Upper lobe of left lung (tissue), 6 donors: ENCODE results near the gene R3HDM2. TPM values are rescaled to one million over a fixed set of nuclear protein-coding genes. Genes with fewer than 3 reads are reported as not detected.

Experiments
- ATAC-seq, 2 donors: fragments of 200-7000 bp; cut with Tn5 transposase; one replicate each; pipeline ENCODE4 v1.9.1; 2022; ENCODE audit warnings: mild to moderate bottlenecking in 2 of 2, moderate library complexity in 2 of 2; ENCODE audit not compliant: low FRiP score in 2 of 2
- DNase-seq, 2 donors: peaks; one replicate each; pipeline ENCODE4 v3.0.0-alpha.2; 2019 to 2020
- H3K27ac ChIP-seq, 4 donors: fragments of 200-600 bp; sonication (generic); one replicate each; pipeline ENCODE4 v1.5.1; 2016 to 2019
- H3K27me3 ChIP-seq, 4 donors: fragments of 200-600 bp; sonication (generic); one replicate each; pipeline ENCODE4 v1.5.1; 2017 to 2019
- H3K36me3 ChIP-seq, 4 donors: fragments of 200-600 bp; sonication (generic); one replicate each; pipeline ENCODE4 v1.5.1; 2016 to 2019
- H3K4me1 ChIP-seq, 4 donors: fragments of 200-600 bp; sonication (generic); one replicate each; pipeline ENCODE4 v1.5.1; 2018 to 2019
- H3K4me3 ChIP-seq, 4 donors: fragments of 200-600 bp; sonication (generic); one replicate each; pipeline ENCODE4 v1.5.1; 2017 to 2019; ENCODE audit warnings: mild to moderate bottlenecking in 2 of 4, moderate library complexity in 1 of 4
- H3K9me3 ChIP-seq, 4 donors: fragments of 200-600 bp; sonication (generic); one replicate each; pipeline ENCODE4 v1.5.1; 2018 to 2019
- EP300 ChIP-seq, 4 donors: sonication (generic); formaldehyde crosslinking; IDR thresholded peaks; one replicate each; pipeline ENCODE4 v1.5.1; 2017; ENCODE audit warnings: antibody characterized with exemption in 4 of 4, control low read depth in 2 of 4
- POLR2A ChIP-seq, 4 donors: fragments of 450-650 bp; IDR thresholded peaks; one replicate each; pipeline ENCODE4 v1.5.1; 2016 to 2017; ENCODE audit warnings: antibody characterized with exemption in 4 of 4, mild to moderate bottlenecking in 2 of 4
- POLR2AphosphoS5 ChIP-seq, 2 donors: sonication (generic); formaldehyde crosslinking; IDR thresholded peaks; one replicate each; pipeline ENCODE4 v1.5.1; 2017; ENCODE audit warnings: antibody characterized with exemption in 2 of 2
- WGBS, 2 donors: methylation state at CpG; one replicate each; pipeline ENCODE4 v1.1.5; 2017 to 2018; 5-methylcytosine and 5-hydroxymethylcytosine counted together
- total RNA-seq, 6 donors: library from RNA; depleted of rRNA in 4 of 6; stranded (reverse); fragments of >200 nt in 4 of 6; gene quantifications; one replicate each; pipeline versions ENCODE4 v1.1.0 to v1.2.1, GENCODE V29; 2016 to 2021
- TF ChIP-seq, protein P1 (sequence below), 6 experiments: fragments of 450-650 bp in 4 of 6; fragments of 200-600 bp in 2 of 6; sonication (generic) in 2 of 6; IDR thresholded peaks; one replicate each; pipeline ENCODE4 v1.5.1; 2016 to 2019; ENCODE audit warnings: antibody characterized with exemption in 6 of 6
- donor health status: DM: no; HTN: no; CAD: no; lungs with moderate emphysema.
- donor health status: DM: no; HTN: yes; CAD: no; lungs with severe emphysema.

The R3HDM2 gene
- total RNA-seq, 6 donors from 2014 or later: 39.2 to 94.3 (median 59.2) TPM

GRCh38 chr12:57462912-57463253 is 32.0 kb upstream of the R3HDM2 start:
- WGBS, 2 donors: 26 to 35% methylated on average over 4 to 5 of the region's 5 CpGs
- TF ChIP-seq, protein P1, sequence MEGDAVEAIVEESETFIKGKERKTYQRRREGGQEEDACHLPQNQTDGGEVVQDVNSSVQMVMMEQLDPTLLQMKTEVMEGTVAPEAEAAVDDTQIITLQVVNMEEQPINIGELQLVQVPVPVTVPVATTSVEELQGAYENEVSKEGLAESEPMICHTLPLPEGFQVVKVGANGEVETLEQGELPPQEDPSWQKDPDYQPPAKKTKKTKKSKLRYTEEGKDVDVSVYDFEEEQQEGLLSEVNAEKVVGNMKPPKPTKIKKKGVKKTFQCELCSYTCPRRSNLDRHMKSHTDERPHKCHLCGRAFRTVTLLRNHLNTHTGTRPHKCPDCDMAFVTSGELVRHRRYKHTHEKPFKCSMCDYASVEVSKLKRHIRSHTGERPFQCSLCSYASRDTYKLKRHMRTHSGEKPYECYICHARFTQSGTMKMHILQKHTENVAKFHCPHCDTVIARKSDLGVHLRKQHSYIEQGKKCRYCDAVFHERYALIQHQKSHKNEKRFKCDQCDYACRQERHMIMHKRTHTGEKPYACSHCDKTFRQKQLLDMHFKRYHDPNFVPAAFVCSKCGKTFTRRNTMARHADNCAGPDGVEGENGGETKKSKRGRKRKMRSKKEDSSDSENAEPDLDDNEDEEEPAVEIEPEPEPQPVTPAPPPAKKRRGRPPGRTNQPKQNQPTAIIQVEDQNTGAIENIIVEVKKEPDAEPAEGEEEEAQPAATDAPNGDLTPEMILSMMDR (IDR thresholded peaks at IDR 0.05): no peak
- no peak for TF ChIP-seq POLR2AphosphoS5 (IDR thresholded peaks at IDR 0.05)
- no peak for DNase-seq
- Histone ChIP-seq H3K4me1 (peaks cover 33 to 45% (median 35%) of the 10 kb centered on the region in 4 donors), H3K36me3 (no peaks in the 10 kb centered on the region), H3K9me3 (no peaks in the 10 kb centered on the region), H3K4me3 (peak overlapping the region in 2 of 4 donors; percentile 65 to 79), H3K27ac (peak overlapping the region; percentile 53 to 86 (median 70)), H3K27me3 (peaks cover 0 to 9% (median 4%) of the 10 kb centered on the region in 4 donors)
- ATAC-seq: no peak

GRCh38 chr12:57462251-57462911 is 31.5 kb upstream of the R3HDM2 start:
- Histone ChIP-seq H3K27ac (peak overlapping the region; percentile 53 to 86 (median 70)), H3K36me3 (no peaks in the 10 kb centered on the region), H3K27me3 (peaks cover 0 to 9% (median 4%) of the 10 kb centered on the region in 4 donors), H3K9me3 (no peaks in the 10 kb centered on the region), H3K4me3 (peak overlapping the region; percentile 54 to 79 (median 71)), H3K4me1 (peaks cover 33 to 45% (median 35%) of the 10 kb centered on the region in 4 donors)
- 0 to 1% methylated on average over 5 to 28 of the region's 28 CpGs for whole genome bisulfite sequencing, 2 donors
- TF ChIP-seq, protein P1 (IDR thresholded peaks at IDR 0.05): peak; percentile 89 to 96 (median 92)
- TF ChIP-seq POLR2AphosphoS5 (IDR thresholded peaks at IDR 0.05) (peak in 1 of 2 donors; percentile 24), POLR2A (IDR thresholded peaks at IDR 0.05) (peak in 1 of 4 donors; percentile 10), EP300 (IDR thresholded peaks at IDR 0.05) (no peak)
- ATAC-seq: peak; percentile 80 to 92
- DNase-seq: peak; percentile 90 to 93

DNA sequence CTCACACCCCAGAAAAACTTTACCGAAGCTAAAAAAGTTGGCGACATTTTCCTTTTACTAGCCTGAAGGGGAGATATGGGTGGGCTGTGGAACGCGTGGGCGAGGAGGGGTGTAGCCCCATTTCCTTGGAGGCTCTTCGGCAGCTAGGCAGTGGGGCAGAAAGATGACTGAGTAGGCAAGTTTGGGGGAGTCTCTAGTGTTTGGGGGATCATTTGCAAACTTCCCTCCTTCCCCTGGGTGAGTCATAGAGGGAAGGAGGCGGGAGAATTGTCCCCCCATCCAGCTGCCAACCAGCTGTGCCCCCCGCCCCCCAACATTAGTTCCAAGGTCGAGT is 31.0 kb upstream of the R3HDM2 start:
- Histone ChIP-seq H3K27ac (peak overlapping the region; percentile 53 to 86 (median 70)), H3K9me3 (no peaks in the 10 kb centered on the region), H3K4me1 (peaks cover 33 to 45% (median 35%) of the 10 kb centered on the region in 4 donors), H3K27me3 (peaks cover 0 to 9% (median 4%) of the 10 kb centered on the region in 4 donors), H3K4me3 (peak overlapping the region; percentile 54 to 79 (median 71)), H3K36me3 (no peaks in the 10 kb centered on the region)
- no peak for DNase-seq
- TF ChIP-seq POLR2AphosphoS5 (IDR thresholded peaks at IDR 0.05): no peak
- 0 to 2% methylated on average over 6 to 9 of the region's 9 CpGs for WGBS, 2 donors
- peak in 1 of 2 donors; percentile 4 for ATAC-seq

GRCh38 chr12:57461276-57461916 is 30.6 kb upstream of the R3HDM2 start:
- 1% methylated on average over 14 to 22 of the region's 32 CpGs for WGBS, 2 donors
- Histone ChIP-seq H3K4me1 (peaks cover 33 to 45% (median 35%) of the 10 kb centered on the region in 4 donors), H3K36me3 (no peaks in the 10 kb centered on the region), H3K4me3 (peak overlapping the region; percentile 54 to 79 (median 71)), H3K9me3 (no peaks in the 10 kb centered on the region), H3K27ac (peak overlapping the region in 2 of 4 donors; percentile 68 to 86), H3K27me3 (peaks cover 0 to 9% (median 4%) of the 10 kb centered on the region in 4 donors)
- ATAC-seq (peak; percentile 19 to 63), DNase-seq (peak; percentile 71 to 90)
- TF ChIP-seq EP300 (IDR thresholded peaks at IDR 0.05) (no peak), POLR2AphosphoS5 (IDR thresholded peaks at IDR 0.05) (no peak), POLR2A (IDR thresholded peaks at IDR 0.05) (no peak)
- TF ChIP-seq, protein P1 (IDR thresholded peaks at IDR 0.05): no peak

GRCh38 chr12:57460841-57461275 is 30.0 kb upstream of the R3HDM2 start:
- WGBS, 2 donors: 3 to 6% methylated on average over 10 to 18 of the region's 19 CpGs
- TF ChIP-seq POLR2A (IDR thresholded peaks at IDR 0.05): no peak
- TF ChIP-seq, protein P1 (IDR thresholded peaks at IDR 0.05): no peak
- TF ChIP-seq EP300 (IDR thresholded peaks at IDR 0.05): no peak
- TF ChIP-seq POLR2AphosphoS5 (IDR thresholded peaks at IDR 0.05): no peak
- peak overlapping the region in 2 of 4 donors; percentile 68 to 86 for H3K27ac ChIP-seq

More at GRCh38 chr12:57460841-57461275, 30.0 kb upstream of the R3HDM2 start:
- H3K4me3 ChIP-seq: peak overlapping the region in 3 of 4 donors; percentile 65 to 79 (median 77)
- peaks cover 0 to 9% (median 4%) of the 10 kb centered on the region in 4 donors for H3K27me3 ChIP-seq
- no peaks in the 10 kb centered on the region for H3K9me3 ChIP-seq
- H3K4me1 ChIP-seq: peaks cover 33 to 45% (median 38%) of the 10 kb centered on the region in 4 donors
- DNase-seq (peak in 1 of 2 donors; percentile 77), ATAC-seq (no peak)
- no peaks in the 10 kb centered on the region for H3K36me3 ChIP-seq
